SU-DHL-6 (cell line): Measurements from ENCODE around the gene THSD4.

Source experiments
- H2AFZ ChIP-seq: fragments of 200-600 bp; sonication (generic); 2 replicates; pipeline ENCODE4 v1.6.1; 2014; ENCODE audit warnings: low read depth, mild to moderate bottlenecking, moderate library complexity, mixed read lengths, antibody characterized with exemption, low read length; ENCODE audit not compliant: severe bottlenecking
- H3F3A ChIP-seq: fragments of 200-600 bp; shearing (Covaris generic); 2 replicates; pipeline ENCODE4 v1.6.0; 2016; ENCODE audit warnings: antibody characterized with exemption, mild to moderate bottlenecking; ENCODE audit not compliant: insufficient read depth
- H3K27ac ChIP-seq: fragments of 200-600 bp; sonication (generic); 2 replicates; pipeline ENCODE4 v1.5.1; 2016; ENCODE audit warnings: low read depth, mild to moderate bottlenecking, low read length, moderate library complexity, mixed read lengths
- H3K27me3 ChIP-seq: fragments of 200-600 bp; sonication (generic), shearing (Covaris generic); 2 replicates; pipeline ENCODE4 v1.6.0; 2014; ENCODE audit warnings: mild to moderate bottlenecking, low read length
- H3K36me3 ChIP-seq: fragments of 200-600 bp; sonication (generic); 2 replicates; pipeline ENCODE4 v1.6.1; 2014; ENCODE audit warnings: mild to moderate bottlenecking, low read length, mixed read lengths
- H3K4me2 ChIP-seq: fragments of 300-600, 200-600 bp; shearing (Covaris generic), sonication (generic); 2 replicates; pipeline ENCODE4 v1.6.0; 2014; ENCODE audit warnings: low read length, low read depth, mild to moderate bottlenecking; ENCODE audit not compliant: poor library complexity, severe bottlenecking
- H3K4me3 ChIP-seq: fragments of 200-600 bp; sonication (generic); 2 replicates; pipeline ENCODE4 v1.5.1; 2014; ENCODE audit warnings: antibody characterized with exemption, low read length, mild to moderate bottlenecking, mixed read lengths; ENCODE audit not compliant: insufficient read depth, poor library complexity, severe bottlenecking
- H3K79me2 ChIP-seq: fragments of 200-600 bp; sonication (generic); 2 replicates; pipeline ENCODE4 v1.6.1; 2014; ENCODE audit warnings: mild to moderate bottlenecking, low read length, moderate library complexity; ENCODE audit not compliant: insufficient read depth
- H3K9ac ChIP-seq: fragments of 200-600 bp; sonication (generic); 2 replicates; pipeline ENCODE4 v1.7.0; 2014; ENCODE audit warnings: mild to moderate bottlenecking, low read length
- H3K9me2 ChIP-seq: fragments of 200-600 bp; sonication (generic); replicated peaks from 2 replicates; pipeline ENCODE4 v1.6.1; 2014; ENCODE audit warnings: low read length; ENCODE audit not compliant: insufficient read depth
- H3K9me3 ChIP-seq: fragments of 200-600 bp; sonication (generic); 2 replicates; pipeline ENCODE4 v1.6.1; 2014; ENCODE audit warnings: low read length, mixed read lengths; ENCODE audit not compliant: insufficient read depth
- H4K20me1 ChIP-seq: fragments of 200-600 bp; sonication (generic); 2 replicates; pipeline ENCODE4 v1.6.1; 2014; ENCODE audit warnings: low read depth, mild to moderate bottlenecking, antibody characterized with exemption, low read length, moderate library complexity, mixed read lengths
- EZH2phosphoT487 ChIP-seq: fragments of 200-600 bp; sonication (generic), shearing (Covaris generic); conservative IDR thresholded peaks from 2 replicates; pipeline ENCODE4 v1.6.1; 2018; ENCODE audit warnings: mild to moderate bottlenecking, antibody characterized with exemption, low read length, moderate library complexity, mixed read lengths
- TF ChIP-seq, protein P1 (sequence below): fragments of 200-600 bp; sonication (generic); IDR thresholded peaks from one replicate; pipeline ENCODE4 v1.5.1; 2017; ENCODE audit warnings: antibody characterized with exemption, mild to moderate bottlenecking, low read length, moderate library complexity; ENCODE audit not compliant: insufficient read depth, poor library complexity, severe bottlenecking

Gene THSD4

DNA sequence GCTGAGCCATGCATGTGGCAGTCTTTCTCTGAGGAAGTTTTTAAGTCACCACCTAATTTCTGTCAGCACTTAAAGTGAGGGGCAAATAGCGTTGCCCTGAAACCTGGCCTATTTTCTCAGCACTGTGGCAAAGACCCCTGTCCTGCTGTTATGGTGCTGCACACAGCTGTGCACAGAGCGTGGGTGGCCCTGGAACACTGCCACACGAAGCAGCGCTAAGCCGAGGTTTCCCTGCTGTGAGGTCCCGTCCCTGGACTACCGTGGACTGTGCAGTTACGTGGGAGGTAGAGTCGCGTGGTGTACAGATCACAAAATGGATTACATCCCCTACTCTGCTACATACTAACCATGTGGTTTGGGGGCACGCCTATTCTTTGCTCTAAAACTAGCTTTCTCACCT lies 593.5 kb downstream of the THSD4 start:
- Histone ChIP-seq H4K20me1 (no peaks in the 10 kb centered on the region; the same call in 1 of the 2 replicates), H3F3A (no peaks in the 10 kb centered on the region), H3K27ac (no peak overlapping the region), H3K9ac (no peak overlapping the region), H3K4me3 (no peak overlapping the region), H3K9me2 (no peaks in the 10 kb centered on the region), H2AFZ (no peak overlapping the region), H3K36me3 (no peaks in the 10 kb centered on the region), H3K27me3 (no peaks in the 10 kb centered on the region), H3K4me2 (no peak overlapping the region), H3K9me3 (no peaks in the 10 kb centered on the region), H3K79me2 (no peaks in the 10 kb centered on the region)
- TF ChIP-seq, protein P1, sequence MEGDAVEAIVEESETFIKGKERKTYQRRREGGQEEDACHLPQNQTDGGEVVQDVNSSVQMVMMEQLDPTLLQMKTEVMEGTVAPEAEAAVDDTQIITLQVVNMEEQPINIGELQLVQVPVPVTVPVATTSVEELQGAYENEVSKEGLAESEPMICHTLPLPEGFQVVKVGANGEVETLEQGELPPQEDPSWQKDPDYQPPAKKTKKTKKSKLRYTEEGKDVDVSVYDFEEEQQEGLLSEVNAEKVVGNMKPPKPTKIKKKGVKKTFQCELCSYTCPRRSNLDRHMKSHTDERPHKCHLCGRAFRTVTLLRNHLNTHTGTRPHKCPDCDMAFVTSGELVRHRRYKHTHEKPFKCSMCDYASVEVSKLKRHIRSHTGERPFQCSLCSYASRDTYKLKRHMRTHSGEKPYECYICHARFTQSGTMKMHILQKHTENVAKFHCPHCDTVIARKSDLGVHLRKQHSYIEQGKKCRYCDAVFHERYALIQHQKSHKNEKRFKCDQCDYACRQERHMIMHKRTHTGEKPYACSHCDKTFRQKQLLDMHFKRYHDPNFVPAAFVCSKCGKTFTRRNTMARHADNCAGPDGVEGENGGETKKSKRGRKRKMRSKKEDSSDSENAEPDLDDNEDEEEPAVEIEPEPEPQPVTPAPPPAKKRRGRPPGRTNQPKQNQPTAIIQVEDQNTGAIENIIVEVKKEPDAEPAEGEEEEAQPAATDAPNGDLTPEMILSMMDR, result no peak
- no peak for TF ChIP-seq EZH2phosphoT487

DNA sequence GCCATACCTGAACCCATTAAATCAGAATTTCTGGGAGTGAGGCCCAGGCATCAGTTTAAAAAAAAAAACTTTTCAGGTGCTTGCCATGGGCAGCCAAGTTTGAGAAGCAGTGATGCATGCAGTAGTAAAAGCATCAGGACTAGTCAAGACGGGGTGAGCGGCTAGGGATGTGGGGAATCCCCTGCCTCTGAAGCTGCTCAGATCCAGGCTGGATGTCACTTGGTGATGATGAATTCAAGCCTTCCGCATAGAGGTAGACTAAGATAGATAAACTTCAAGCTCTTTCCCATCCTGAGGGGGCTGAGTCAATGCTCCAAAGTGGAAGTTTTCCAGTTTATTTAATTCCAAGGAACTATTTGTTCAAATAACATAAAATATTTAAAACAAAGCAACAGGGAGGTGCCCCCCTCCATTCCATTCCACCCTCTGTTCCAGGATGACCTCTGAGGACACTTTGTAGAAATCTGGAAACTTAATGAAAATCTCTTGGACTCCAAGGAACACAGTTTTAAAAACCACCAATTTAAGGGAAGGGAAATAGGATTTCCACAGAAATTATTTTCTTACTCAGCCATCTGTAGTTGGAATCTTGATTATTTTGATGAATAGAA lies 594.6 kb downstream of the THSD4 start:
- Histone ChIP-seq H3K27ac (no peak overlapping the region), H3K9ac (no peak overlapping the region), H3K79me2 (no peaks in the 10 kb centered on the region), H3K36me3 (no peaks in the 10 kb centered on the region), H3K4me3 (no peak overlapping the region), H3K9me3 (no peaks in the 10 kb centered on the region), H4K20me1 (no peaks in the 10 kb centered on the region; the same call in 1 of the 2 replicates), H3K4me2 (no peak overlapping the region), H3K9me2 (no peaks in the 10 kb centered on the region), H2AFZ (no peak overlapping the region), H3K27me3 (no peaks in the 10 kb centered on the region), H3F3A (no peaks in the 10 kb centered on the region)
- TF ChIP-seq EZH2phosphoT487, result no peak
- TF ChIP-seq, protein P1, result no peak

DNA sequence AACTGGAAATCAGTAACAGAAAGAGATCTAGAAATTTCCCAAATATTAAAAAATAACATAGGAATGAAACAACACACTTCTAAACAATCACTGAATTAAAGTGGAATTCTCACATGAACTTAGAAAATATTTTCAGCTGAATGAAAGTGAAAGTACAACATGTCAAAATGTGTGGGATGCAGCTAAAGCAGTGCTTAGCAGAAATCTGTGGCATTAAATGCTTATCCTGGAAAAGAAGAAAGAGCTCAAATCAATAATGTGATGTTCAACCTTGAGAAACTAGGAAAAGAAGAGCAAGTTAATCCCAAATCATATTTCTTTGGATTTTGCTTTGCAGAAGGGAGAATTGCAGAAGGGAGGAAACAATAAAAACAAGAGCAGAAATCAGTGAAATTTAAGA lies 596.9 kb downstream of the THSD4 start:
- H3K9ac ChIP-seq, result no peak overlapping the region
- H3K79me2 ChIP-seq, result no peaks in the 10 kb centered on the region
- no peaks in the 10 kb centered on the region for H3K36me3 ChIP-seq
- H3K27me3 ChIP-seq, result no peaks in the 10 kb centered on the region
- H3K27ac ChIP-seq, result no peak overlapping the region
- no peak for TF ChIP-seq EZH2phosphoT487
- no peak overlapping the region for H2AFZ ChIP-seq
- no peaks in the 10 kb centered on the region for H3K9me2 ChIP-seq
- H3K9me3 ChIP-seq, result no peaks in the 10 kb centered on the region
- H3F3A ChIP-seq, result no peaks in the 10 kb centered on the region
- no peaks in the 10 kb centered on the region; the same call in 1 of the 2 replicates for H4K20me1 ChIP-seq
- no peak overlapping the region for H3K4me2 ChIP-seq
- no peak overlapping the region for H3K4me3 ChIP-seq

DNA sequence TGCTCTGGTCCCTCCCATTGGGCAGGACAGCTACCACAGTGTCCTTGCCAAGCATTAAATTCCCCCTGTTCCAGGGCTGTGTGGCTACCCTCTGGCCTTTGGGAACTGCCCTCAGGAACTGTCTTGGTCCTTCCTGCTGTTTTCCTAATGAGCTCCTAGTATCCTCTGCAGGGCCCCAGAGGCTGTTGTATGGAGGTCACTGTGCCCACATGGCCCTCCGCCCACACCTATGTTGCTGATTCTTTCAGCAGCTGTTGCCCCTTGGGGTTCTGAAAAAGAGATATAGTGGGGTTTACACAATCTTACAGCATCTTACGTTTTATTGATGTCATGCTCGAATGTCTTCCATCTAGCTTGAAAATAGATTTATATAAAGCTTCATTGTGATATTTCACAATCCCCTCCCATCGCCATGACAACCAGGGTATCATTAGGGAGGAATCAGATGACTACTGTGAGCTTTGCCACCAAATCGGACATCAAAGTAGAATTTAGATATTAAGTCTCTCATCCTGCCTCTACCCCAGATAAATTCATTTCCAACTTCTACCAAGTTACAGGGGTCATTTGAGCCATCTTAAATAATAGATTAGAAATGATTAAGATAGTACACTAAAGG lies 598.0 kb downstream of the THSD4 start:
- no peak for TF ChIP-seq EZH2phosphoT487
- TF ChIP-seq, protein P1, result no peak
- H3K4me3 ChIP-seq, result no peak overlapping the region

More for the DNA sequence above, 598.0 kb downstream of the THSD4 start:
- Histone ChIP-seq H3K27ac (no peak overlapping the region), H4K20me1 (no peaks in the 10 kb centered on the region; the same call in 1 of the 2 replicates), H3K36me3 (no peaks in the 10 kb centered on the region), H3K27me3 (no peaks in the 10 kb centered on the region), H3K9ac (no peak overlapping the region), H3K9me3 (no peaks in the 10 kb centered on the region), H3K4me2 (no peak overlapping the region), H3F3A (no peaks in the 10 kb centered on the region), H2AFZ (no peak overlapping the region), H3K79me2 (no peaks in the 10 kb centered on the region), H3K9me2 (no peaks in the 10 kb centered on the region)
